Measurements from ENCODE around the gene CTBP2. TPM values are rescaled to one million over a fixed set of nuclear protein-coding genes. Genes with fewer than 3 reads are reported as not detected.

Gene CTBP2
- total and polyA plus RNA-seq, 4 donors: 3.4 to 59.2 (median 5.5) TPM

DNA sequence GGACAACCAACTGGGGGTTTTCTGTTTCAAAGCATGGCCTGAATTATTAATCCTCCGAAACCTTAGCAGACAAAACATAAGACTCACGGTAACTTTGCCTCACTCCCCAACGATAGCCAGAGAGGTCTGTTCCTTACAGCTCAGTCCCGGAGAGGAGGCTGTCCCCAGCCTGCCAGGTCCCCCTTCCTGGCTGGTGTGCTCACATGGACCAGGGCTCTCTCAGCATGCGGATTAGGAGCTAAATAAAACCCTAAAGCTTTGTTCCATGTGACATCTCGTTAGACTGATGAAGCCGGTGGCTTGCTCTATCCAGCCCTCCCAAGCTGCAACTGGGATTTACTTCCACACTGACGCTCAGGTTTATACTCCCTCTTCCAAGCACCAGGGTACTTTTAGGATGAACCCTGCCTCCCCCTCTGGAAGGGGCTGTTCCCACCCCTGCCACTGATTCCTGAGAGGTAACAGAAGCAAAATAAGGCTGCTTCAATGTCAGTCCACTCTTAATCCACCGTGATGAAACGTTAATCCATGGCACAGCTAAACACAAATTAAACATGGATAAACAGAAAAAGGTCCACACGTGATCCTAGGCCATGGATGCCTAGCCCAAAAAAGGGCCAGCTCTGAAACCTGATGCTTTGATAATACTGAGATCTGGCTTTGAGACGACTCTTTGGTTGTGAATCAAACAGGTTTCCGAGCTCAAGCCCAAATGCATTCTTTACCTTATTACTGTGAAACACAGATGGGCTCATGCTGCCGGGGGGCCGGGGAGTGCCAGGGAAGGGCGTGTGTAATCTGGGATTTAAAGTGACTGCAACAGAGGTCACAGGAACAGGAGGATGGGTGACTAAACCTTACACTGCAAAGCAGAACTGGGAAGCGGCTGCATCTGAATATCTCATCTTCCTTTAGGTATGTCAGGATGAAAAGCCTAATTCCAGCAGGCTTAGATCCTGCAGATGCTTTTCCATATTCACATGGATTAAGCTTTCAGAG is 132.2 kb downstream of the CTBP2 start:
- Histone ChIP-seq H3K27ac (ENCODE audit: low read depth in 1 of 2, low read length in 2 of 2) (no peak overlapping the region), H3K9ac (ENCODE audit: low read depth in 1 of 2, low read length in 2 of 2) (no peak overlapping the region)
- DNase-seq (ENCODE audit: low spot score): no peak

DNA sequence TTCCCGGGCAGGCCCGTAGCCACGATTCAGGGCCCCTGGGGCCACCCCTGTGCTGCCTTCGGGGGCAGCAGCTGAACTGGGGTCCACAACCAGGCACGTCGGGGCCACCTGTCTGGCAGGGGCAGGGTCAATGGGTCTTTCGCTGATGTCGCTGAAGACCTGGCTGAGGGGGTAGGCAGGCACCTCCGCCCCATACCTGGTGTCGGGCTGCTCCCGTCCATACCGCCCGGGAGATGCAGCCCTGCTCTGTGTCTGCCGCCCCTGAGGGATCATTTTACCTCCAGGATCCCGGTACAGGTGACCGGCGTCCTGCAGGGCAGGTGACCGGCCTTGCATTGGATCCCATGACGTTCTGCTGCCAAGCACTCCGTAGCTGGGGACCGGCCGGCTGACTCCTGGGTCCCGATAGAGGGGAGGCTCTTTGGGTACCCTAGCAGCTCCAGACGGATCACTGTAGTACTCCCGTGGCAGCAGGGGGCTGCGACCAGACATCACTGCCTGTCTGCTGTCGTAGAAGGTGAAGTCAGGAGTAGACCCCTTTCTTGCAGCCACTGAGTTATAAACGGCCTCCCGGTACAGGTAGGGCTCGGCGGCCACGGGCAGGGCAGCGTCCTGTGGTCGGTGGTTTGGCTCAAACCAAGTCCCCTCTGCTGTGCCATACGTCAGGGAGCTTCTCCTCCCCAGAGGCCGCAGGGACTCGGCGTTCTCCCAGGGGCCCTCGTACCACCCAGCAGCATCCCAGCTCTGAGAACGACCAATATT is 133.2 kb downstream of the CTBP2 start:
- Histone ChIP-seq H3K27me3 (ENCODE audit: control insufficient read depth in 4 of 4, insufficient read depth in 4 of 4, low read length in 3 of 4) (no peaks in the 10 kb centered on the region), H3K36me3 (ENCODE audit: control insufficient read depth in 4 of 4, insufficient read depth in 3 of 4, low read depth in 1 of 4, low read length in 3 of 4) (no peaks in the 10 kb centered on the region), H3K27ac (ENCODE audit: low read depth in 1 of 2, low read length in 2 of 2) (no peak overlapping the region), H3K9ac (ENCODE audit: low read depth in 1 of 2, low read length in 2 of 2) (no peak overlapping the region), H3K9me3 (ENCODE audit: control insufficient read depth in 4 of 4, low read length in 3 of 4) (no peaks in the 10 kb centered on the region), H3K4me1 (ENCODE audit: control insufficient read depth in 4 of 4, insufficient read depth in 4 of 4, low read length in 3 of 4) (peaks cover 2 to 30% (median 20%) of the 10 kb centered on the region in 4 donors), H3K4me3 (ENCODE audit: low read depth in 1 of 3, low read length in 3 of 3) (no peak overlapping the region)
- 95% methylated on average over 40 of the region's 40 CpGs for WGBS
- no peak for DNase-seq (ENCODE audit: low spot score)
- no peak for TF ChIP-seq ZBTB33 (IDR thresholded peaks at IDR 0.05)
- TF ChIP-seq, protein P1, sequence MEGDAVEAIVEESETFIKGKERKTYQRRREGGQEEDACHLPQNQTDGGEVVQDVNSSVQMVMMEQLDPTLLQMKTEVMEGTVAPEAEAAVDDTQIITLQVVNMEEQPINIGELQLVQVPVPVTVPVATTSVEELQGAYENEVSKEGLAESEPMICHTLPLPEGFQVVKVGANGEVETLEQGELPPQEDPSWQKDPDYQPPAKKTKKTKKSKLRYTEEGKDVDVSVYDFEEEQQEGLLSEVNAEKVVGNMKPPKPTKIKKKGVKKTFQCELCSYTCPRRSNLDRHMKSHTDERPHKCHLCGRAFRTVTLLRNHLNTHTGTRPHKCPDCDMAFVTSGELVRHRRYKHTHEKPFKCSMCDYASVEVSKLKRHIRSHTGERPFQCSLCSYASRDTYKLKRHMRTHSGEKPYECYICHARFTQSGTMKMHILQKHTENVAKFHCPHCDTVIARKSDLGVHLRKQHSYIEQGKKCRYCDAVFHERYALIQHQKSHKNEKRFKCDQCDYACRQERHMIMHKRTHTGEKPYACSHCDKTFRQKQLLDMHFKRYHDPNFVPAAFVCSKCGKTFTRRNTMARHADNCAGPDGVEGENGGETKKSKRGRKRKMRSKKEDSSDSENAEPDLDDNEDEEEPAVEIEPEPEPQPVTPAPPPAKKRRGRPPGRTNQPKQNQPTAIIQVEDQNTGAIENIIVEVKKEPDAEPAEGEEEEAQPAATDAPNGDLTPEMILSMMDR (IDR thresholded peaks at IDR 0.05; ENCODE audit: low read depth, low read length, missing input control): no peak
- no peak for TF ChIP-seq RAD21 (IDR thresholded peaks at IDR 0.05)
- no peak for TF ChIP-seq HNF4G (IDR thresholded peaks at IDR 0.05)
- TF ChIP-seq FOXA1 (IDR thresholded peaks at IDR 0.05): no peak
- no peak for TF ChIP-seq HNF4A (conservative IDR thresholded peaks at IDR 0.05)
- no peak for TF ChIP-seq TAF1 (conservative IDR thresholded peaks at IDR 0.05)
- TF ChIP-seq MAX (IDR thresholded peaks at IDR 0.05): no peak
- TF ChIP-seq GABPA (IDR thresholded peaks at IDR 0.05 in 1 of 2, conservative IDR thresholded peaks at IDR 0.05 in 1 of 2): no peak
- no peak for TF ChIP-seq SP1 (IDR thresholded peaks at IDR 0.05)

More for the DNA sequence above, 132.2 kb downstream of the CTBP2 start:
- TF ChIP-seq EGR1 (IDR thresholded peaks at IDR 0.05; ENCODE audit: low read depth in 2 of 2): no peak
- TF ChIP-seq, protein P2, sequence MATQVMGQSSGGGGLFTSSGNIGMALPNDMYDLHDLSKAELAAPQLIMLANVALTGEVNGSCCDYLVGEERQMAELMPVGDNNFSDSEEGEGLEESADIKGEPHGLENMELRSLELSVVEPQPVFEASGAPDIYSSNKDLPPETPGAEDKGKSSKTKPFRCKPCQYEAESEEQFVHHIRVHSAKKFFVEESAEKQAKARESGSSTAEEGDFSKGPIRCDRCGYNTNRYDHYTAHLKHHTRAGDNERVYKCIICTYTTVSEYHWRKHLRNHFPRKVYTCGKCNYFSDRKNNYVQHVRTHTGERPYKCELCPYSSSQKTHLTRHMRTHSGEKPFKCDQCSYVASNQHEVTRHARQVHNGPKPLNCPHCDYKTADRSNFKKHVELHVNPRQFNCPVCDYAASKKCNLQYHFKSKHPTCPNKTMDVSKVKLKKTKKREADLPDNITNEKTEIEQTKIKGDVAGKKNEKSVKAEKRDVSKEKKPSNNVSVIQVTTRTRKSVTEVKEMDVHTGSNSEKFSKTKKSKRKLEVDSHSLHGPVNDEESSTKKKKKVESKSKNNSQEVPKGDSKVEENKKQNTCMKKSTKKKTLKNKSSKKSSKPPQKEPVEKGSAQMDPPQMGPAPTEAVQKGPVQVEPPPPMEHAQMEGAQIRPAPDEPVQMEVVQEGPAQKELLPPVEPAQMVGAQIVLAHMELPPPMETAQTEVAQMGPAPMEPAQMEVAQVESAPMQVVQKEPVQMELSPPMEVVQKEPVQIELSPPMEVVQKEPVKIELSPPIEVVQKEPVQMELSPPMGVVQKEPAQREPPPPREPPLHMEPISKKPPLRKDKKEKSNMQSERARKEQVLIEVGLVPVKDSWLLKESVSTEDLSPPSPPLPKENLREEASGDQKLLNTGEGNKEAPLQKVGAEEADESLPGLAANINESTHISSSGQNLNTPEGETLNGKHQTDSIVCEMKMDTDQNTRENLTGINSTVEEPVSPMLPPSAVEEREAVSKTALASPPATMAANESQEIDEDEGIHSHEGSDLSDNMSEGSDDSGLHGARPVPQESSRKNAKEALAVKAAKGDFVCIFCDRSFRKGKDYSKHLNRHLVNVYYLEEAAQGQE (IDR thresholded peaks at IDR 0.05): no peak
- no peak for TF ChIP-seq HNF4A (conservative IDR thresholded peaks at IDR 0.05)
- TF ChIP-seq FOXA1 (IDR thresholded peaks at IDR 0.05): no peak
- no peak for TF ChIP-seq RAD21 (IDR thresholded peaks at IDR 0.05)
- TF ChIP-seq SP1 (IDR thresholded peaks at IDR 0.05): no peak
- TF ChIP-seq RXRA (IDR thresholded peaks at IDR 0.05): no peak
- no peak for TF ChIP-seq GABPA (IDR thresholded peaks at IDR 0.05 in 1 of 2, conservative IDR thresholded peaks at IDR 0.05 in 1 of 2)
- TF ChIP-seq YY1 (IDR thresholded peaks at IDR 0.05): no peak
- TF ChIP-seq NR2F2 (IDR thresholded peaks at IDR 0.05): no peak
- no peak for TF ChIP-seq ZBTB33 (IDR thresholded peaks at IDR 0.05)
- no peak for TF ChIP-seq FOXA2 (IDR thresholded peaks at IDR 0.05)
- no peak for TF ChIP-seq HNF4G (IDR thresholded peaks at IDR 0.05)
- TF ChIP-seq TAF1 (conservative IDR thresholded peaks at IDR 0.05): no peak
- H3K27me3 ChIP-seq (ENCODE audit: control insufficient read depth in 4 of 4, insufficient read depth in 4 of 4, low read length in 3 of 4): no peaks in the 10 kb centered on the region
- H3K9me3 ChIP-seq (ENCODE audit: control insufficient read depth in 4 of 4, low read length in 3 of 4): no peaks in the 10 kb centered on the region
- no peaks in the 10 kb centered on the region for H3K36me3 ChIP-seq (ENCODE audit: control insufficient read depth in 4 of 4, insufficient read depth in 3 of 4, low read depth in 1 of 4, low read length in 3 of 4)
- WGBS: 87% methylated on average over 17 of the region's 17 CpGs
- peaks cover 2 to 24% (median 18%) of the 10 kb centered on the region in 4 donors for H3K4me1 ChIP-seq (ENCODE audit: control insufficient read depth in 4 of 4, insufficient read depth in 4 of 4, low read length in 3 of 4)
- H3K4me3 ChIP-seq (ENCODE audit: low read depth in 1 of 3, low read length in 3 of 3): no peak overlapping the region
